ENCODE results near the gene ZNRF4.

ZNRF4 gene

GRCh38 chr19:5443723-5444122 lies 11.5 kb upstream of the ZNRF4 start:
- no peak for DNase-seq

- no peak for DNase-seq
Observed at GRCh38 chr19:5444431-5444830, 10.8 kb upstream of the ZNRF4 start.

GRCh38 chr19:5445071-5445470 lies 10.1 kb upstream of the ZNRF4 start:
- no peak for DNase-seq

GRCh38 chr19:5445561-5446055 lies 9.6 kb upstream of the ZNRF4 start:
- DNase-seq, result no peak

- no peak for DNase-seq
Observed at GRCh38 chr19:5447700-5448311, 7.4 kb upstream of the ZNRF4 start.

- no peak for DNase-seq
Observed at GRCh38 chr19:5448374-5448773, 6.8 kb upstream of the ZNRF4 start.

- no peak for DNase-seq
Observed at GRCh38 chr19:5450482-5451126, 4.6 kb upstream of the ZNRF4 start.

GRCh38 chr19:5451494-5451893 lies 3.7 kb upstream of the ZNRF4 start:
- no peak for DNase-seq

GRCh38 chr19:5452594-5453565 lies 2.3 kb upstream of the ZNRF4 start:
- DNase-seq, result no peak

GRCh38 chr19:5454743-5455142 lies 474 bp upstream of the ZNRF4 start:
- DNase-seq, result no peak

GRCh38 chr19:5456130-5456840 lies 1.1 kb downstream of the ZNRF4 start:
- no peak for DNase-seq

GRCh38 chr19:5456841-5457200 lies 1.6 kb downstream of the ZNRF4 start:
- DNase-seq, result no peak

GRCh38 chr19:5457709-5458108 lies 2.5 kb downstream of the ZNRF4 start:
- DNase-seq, result no peak

GRCh38 chr19:5458420-5458819 lies 3.2 kb downstream of the ZNRF4 start:
- DNase-seq, result no peak

GRCh38 chr19:5459360-5459759 lies 4.1 kb downstream of the ZNRF4 start:
- DNase-seq, result no peak

- DNase-seq, result no peak
Observed at GRCh38 chr19:5460748-5461147, 5.5 kb downstream of the ZNRF4 start.

GRCh38 chr19:5463959-5464358 lies 8.7 kb downstream of the ZNRF4 start:
- DNase-seq, result no peak

GRCh38 chr19:5466072-5466471 lies 10.9 kb downstream of the ZNRF4 start:
- DNase-seq, result no peak

- no peak for DNase-seq
Observed at GRCh38 chr19:5466814-5467291, 11.6 kb downstream of the ZNRF4 start.

- no peak for DNase-seq
Observed at GRCh38 chr19:5470264-5470671, 15.1 kb downstream of the ZNRF4 start.

- DNase-seq, result no peak
Observed at GRCh38 chr19:5472286-5472685, 17.1 kb downstream of the ZNRF4 start.

GRCh38 chr19:5473646-5474045 lies 18.4 kb downstream of the ZNRF4 start:
- no peak for DNase-seq

Measured in stimulated activated CD8-positive, alpha-beta memory T cell treated with anti-CD3 and anti-CD28 coated beads, Interleukin-4, amount 100 ng/mL, for 48 hours (primary cell).